Muscle of leg (tissue), 16 donors: ENCODE results near the gene MUCL1. TPM values are rescaled to one million over a fixed set of nuclear protein-coding genes. Genes with fewer than 3 reads are reported as not detected.

Experiments
- DNase-seq: peaks from one replicate; pipeline ENCODE4 v3.0.0; 2013
- H3K27ac ChIP-seq: one replicate; pipeline ENCODE4 v1.5.1; 2013; ENCODE audit warnings: mild to moderate bottlenecking, low read length, control low read depth
- H3K27me3 ChIP-seq: one replicate; pipeline ENCODE4 v1.6.1; 2013; ENCODE audit warnings: low read length; ENCODE audit not compliant: control insufficient read depth, insufficient read depth
- H3K36me3 ChIP-seq: one replicate; pipeline ENCODE4 v1.6.1; 2013; ENCODE audit warnings: low read length; ENCODE audit not compliant: control insufficient read depth, insufficient read depth
- H3K4me1 ChIP-seq: one replicate; pipeline ENCODE4 v1.6.1; 2013; ENCODE audit warnings: low read length; ENCODE audit not compliant: control insufficient read depth, insufficient read depth
- H3K4me3 ChIP-seq: one replicate; pipeline ENCODE4 v1.5.1; 2013; ENCODE audit warnings: low read length, control low read depth
- H3K9me3 ChIP-seq: replicated peaks from 2 replicates; pipeline ENCODE4 v1.6.1; 2013; ENCODE audit warnings: low read depth, low read length; ENCODE audit not compliant: control insufficient read depth
- WGBS: methylation state at CpG from one replicate; pipeline ENCODE4 v1.1.5; 2013; ENCODE audit warnings: missing lambda C conversion rate; ENCODE audit not compliant: insufficient coverage; 5-methylcytosine and 5-hydroxymethylcytosine counted together
- long read RNA-seq, 11 donors: transcript quantifications; one replicate each; lab custom pipeline, GENCODE V29; 2026
- polyA plus RNA-seq, 8 donors: library from polyadenylated mRNA; unstranded; fragments of 120-200 nt; gene quantifications; one replicate each; pipeline versions ENCODE4 v1.2.1 to v1.2.3, GENCODE V29; 2013; ENCODE audit warnings: inconsistent platforms in 1 of 8, low replicate concordance in 1 of 8; ENCODE audit not compliant: insufficient read length in 8 of 8, insufficient read depth in 1 of 8
- total RNA-seq: library from RNA; stranded (reverse); fragments of 120-200 nt; gene quantifications from one replicate; pipeline ENCODE4 v1.2.4, GENCODE V29; 2013

Gene MUCL1, protein sequence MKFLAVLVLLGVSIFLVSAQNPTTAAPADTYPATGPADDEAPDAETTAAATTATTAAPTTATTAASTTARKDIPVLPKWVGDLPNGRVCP
- total RNA-seq (not detected), polyA plus RNA-seq (not detected)
- long read RNA-seq, donor 1, result 0 reads
- long read RNA-seq, donor 2, result 0 reads
- long read RNA-seq, donor 3, result 0 reads
- long read RNA-seq, donor 4, result 0 reads
- long read RNA-seq, donor 5, result 0 reads
- long read RNA-seq, donor 6, result 0 reads
- long read RNA-seq, donor 7, result 0 reads
- long read RNA-seq, donor 8, result 0 reads
- long read RNA-seq, donor 9, result 0 reads
- long read RNA-seq, donor 10, result 0 reads
- long read RNA-seq, donor 11, result 0 reads

DNA sequence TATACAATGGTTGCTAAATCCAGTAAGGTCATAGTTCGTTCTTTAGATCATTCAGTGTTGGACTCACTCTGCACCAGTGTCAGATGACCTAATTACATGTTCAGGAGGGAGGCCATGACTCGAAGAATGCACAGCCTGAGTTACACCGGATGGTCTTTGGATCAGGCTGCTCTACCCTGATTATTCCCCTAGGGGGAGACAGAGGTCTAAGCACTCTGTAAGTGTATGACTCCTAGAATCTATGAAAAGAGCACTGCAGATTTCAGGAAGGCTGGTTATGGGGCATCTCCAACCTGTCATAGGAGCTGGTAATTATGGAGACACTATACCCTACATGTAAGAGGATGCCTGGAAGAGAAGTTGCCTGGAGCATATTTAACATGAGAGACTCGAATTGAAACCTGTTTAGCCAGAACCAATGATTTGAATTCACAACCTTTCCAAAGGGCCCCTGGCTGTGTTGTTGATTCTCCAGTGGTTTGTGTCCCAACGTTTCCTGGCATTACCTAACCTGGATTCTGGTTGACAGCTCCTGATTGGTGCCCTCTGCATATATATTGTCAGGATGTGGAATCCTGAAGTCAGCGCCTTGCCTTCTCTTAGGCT is at the start of gene MUCL1:
Gene MUCL1, plus strand, starts transcription at position 584 of the 606 bp plus-strand sequence. CDS start 67 bp downstream, outside the sequence.
- DNase-seq, result peak; percentile 27
- Histone ChIP-seq H3K9me3 (no peaks in the 10 kb centered on the region), H3K36me3 (no peaks in the 10 kb centered on the region), H3K27ac (no peak within 1 kb of the TSS), H3K4me1 (no peaks in the 10 kb centered on the region), H3K4me3 (no peak within 1 kb of the TSS), H3K27me3 (no peaks in the 10 kb centered on the region)
- 80% methylated on average over 1 of the region's 6 CpGs for WGBS

DNA sequence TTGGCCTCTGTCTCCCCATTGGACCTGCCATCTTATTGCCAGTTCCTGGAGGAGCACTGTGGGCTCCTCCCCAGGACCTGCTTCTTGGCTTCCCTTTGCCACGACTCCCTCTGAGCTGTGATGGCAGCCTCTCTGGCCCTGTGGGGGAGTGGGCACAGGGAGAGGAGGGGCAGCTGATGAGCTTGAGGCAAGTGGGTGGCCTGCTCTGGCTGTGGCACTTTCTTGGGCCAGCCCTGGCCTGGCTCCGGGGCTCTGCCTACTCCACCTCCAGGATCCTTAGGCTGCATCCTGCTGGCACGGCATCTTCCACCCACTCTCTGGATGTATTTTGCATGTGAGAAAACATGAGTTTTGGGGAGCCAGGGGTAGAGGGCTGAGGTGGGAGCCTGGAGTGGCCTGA is 32.6 kb upstream of the MUCL1 start:
- WGBS, result 100% methylated on average over 1 of the region's 3 CpGs
- no peak overlapping the region for H3K27ac ChIP-seq
- H3K36me3 ChIP-seq, result no peaks in the 10 kb centered on the region
- no peak for DNase-seq
- H3K4me3 ChIP-seq, result no peak overlapping the region
- no peaks in the 10 kb centered on the region for H3K4me1 ChIP-seq
- H3K9me3 ChIP-seq, result peaks cover 12% of the 10 kb centered on the region
- H3K27me3 ChIP-seq, result no peaks in the 10 kb centered on the region

DNA sequence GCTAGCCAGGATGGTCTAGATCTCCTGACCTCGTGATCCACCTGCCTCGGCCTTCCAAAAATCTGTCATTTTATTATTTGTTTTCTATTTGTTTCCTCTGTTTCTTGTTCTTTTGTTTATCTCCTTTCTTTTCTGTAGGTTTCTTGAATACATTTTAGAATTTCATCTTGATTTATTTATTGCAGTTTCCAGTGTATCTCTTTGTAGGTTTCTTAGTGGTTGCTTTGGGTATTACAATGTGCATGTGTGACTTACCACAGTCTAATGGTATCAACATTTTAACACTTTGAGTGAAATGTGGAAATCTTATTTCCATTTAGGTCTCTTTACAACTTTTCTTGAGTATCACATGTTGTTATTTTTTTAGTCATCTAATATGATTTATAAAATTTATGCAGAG is 29.9 kb upstream of the MUCL1 start:
- Histone ChIP-seq H3K9me3 (peaks cover 7% of the 10 kb centered on the region), H3K36me3 (no peaks in the 10 kb centered on the region), H3K27me3 (no peaks in the 10 kb centered on the region), H3K4me3 (no peak overlapping the region), H3K27ac (no peak overlapping the region), H3K4me1 (no peaks in the 10 kb centered on the region)
- no peak for DNase-seq
- no CpG with 5 or more reads among the region's 2 CpGs for WGBS

DNA sequence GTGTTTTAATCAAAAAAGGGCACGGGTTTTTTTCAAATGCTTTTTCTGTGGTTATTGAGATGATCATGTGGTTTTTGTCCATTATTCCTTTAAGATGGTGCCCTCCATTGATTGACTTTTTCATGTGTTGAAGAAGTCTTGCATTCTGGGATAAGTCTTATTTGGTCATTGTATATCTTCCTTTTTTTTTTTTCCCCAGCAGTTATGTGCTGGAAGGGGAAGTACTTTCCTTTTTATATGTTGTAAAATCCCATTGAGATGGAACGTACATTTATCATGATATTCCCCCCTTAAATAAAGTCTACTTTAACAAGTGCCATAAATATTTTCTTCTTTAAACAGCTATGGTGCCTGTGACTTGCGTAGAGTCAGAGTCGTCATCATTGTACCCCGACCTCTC is 24.8 kb upstream of the MUCL1 start:
- no peak overlapping the region for H3K27ac ChIP-seq
- 82% methylated on average over 3 of the region's 5 CpGs for WGBS
- no peak overlapping the region for H3K4me3 ChIP-seq
- no peaks in the 10 kb centered on the region for H3K9me3 ChIP-seq
- no peak for DNase-seq
- H3K4me1 ChIP-seq, result no peaks in the 10 kb centered on the region
- no peaks in the 10 kb centered on the region for H3K36me3 ChIP-seq
- H3K27me3 ChIP-seq, result no peaks in the 10 kb centered on the region

DNA sequence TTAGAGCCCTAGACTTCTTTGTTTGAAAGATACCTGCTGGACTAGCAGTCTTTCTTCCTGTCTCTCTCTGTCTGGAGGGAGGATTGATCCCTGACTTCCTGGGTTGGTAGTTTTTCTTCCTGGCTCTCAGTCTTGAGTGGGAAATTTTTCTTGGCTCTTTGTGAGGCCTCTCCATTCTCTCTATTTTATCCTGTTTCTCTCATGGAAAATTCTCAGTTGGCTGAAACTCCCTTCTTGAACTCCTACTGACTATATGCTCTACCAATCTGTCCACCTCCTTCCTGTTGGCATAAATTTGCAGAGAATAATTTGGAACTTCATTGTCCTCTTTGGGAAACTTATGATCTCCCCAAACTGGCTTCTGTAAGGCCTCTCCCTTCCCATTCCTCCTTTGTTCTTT is 24.1 kb upstream of the MUCL1 start:
- no peak for DNase-seq
- no peak overlapping the region for H3K27ac ChIP-seq
- no peaks in the 10 kb centered on the region for H3K9me3 ChIP-seq
- H3K36me3 ChIP-seq, result no peaks in the 10 kb centered on the region
- no peaks in the 10 kb centered on the region for H3K27me3 ChIP-seq
- H3K4me3 ChIP-seq, result no peak overlapping the region
- no peaks in the 10 kb centered on the region for H3K4me1 ChIP-seq

DNA sequence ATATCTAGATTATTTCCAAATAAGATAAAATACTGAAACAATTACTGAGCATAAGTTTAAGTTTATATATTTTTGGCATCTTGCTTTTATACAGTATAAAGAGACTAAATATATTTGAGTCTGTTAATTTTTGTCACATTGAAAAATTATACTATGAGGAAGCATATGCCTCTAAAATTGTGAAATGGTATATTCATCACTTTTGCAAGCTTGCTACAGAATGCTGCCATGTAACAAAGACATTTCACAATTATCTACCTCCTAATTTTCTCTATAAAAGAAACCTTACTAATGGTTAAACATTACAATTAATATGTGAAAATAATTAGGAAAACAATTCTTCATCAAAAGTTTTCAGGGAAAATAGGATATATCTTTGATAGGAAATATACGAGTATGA is 22.7 kb upstream of the MUCL1 start:
- DNase-seq, result no peak
- Histone ChIP-seq H3K27me3 (no peaks in the 10 kb centered on the region), H3K27ac (no peak overlapping the region), H3K36me3 (no peaks in the 10 kb centered on the region), H3K9me3 (no peaks in the 10 kb centered on the region), H3K4me1 (no peaks in the 10 kb centered on the region), H3K4me3 (no peak overlapping the region)
- WGBS, result no CpG with 5 or more reads among the region's 1 CpG

DNA sequence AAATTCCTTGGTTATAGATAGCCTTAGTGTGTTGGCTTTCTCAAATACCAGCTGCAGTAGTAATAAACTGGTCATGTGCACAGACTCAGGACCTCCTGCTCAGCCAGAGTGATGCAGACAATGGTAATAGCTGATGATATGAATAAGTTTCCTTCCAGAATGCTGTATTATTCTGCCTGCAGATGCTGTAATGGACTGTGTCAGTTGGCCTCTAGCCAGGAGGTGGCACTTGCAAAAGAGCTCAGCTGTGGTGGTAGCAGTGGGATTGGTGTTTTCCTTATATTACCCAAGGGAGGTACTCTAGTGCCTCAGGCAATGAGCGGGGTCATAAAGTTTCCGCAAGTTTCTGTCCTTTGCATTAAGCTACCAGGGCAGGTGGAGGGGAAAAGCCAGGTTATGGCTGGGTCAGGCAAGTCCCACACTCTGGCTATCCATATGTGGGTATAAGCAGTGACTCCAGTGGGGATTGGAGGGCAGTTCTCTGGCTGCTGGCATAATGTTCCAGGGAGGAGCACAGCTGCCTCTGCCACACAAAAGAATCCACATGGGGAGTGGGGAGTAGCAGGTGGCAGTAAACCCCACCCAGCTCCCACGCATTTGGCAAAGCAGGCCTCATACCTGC is 14.0 kb upstream of the MUCL1 start:
- DNase-seq, result peak; percentile 7

DNA sequence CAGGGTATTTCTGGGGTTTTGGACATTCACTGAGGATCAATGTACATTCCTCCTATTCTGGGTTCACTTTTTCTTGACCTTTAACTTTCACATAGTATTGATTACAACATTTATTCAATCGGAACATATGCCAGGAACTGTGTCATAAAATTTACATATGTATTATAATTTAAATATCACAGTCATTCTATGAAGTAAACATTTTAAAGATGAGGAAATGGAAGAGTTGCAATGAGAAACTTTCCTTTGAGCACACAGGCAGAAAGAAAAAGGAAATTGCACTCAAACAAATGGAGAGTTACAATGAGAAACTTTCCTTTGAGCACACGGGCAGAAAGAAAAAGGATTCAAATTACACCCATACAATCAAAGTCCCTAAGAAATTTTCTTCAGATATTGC is 3.1 kb downstream of the MUCL1 start:
- no CpG with 5 or more reads among the region's 2 CpGs for whole genome bisulfite sequencing
- Histone ChIP-seq H3K27me3 (no peaks in the 10 kb centered on the region), H3K27ac (no peak overlapping the region)

More for the DNA sequence above, 14.0 kb upstream of the MUCL1 start:
- Histone ChIP-seq H3K27ac (no peak overlapping the region), H3K36me3 (no peaks in the 10 kb centered on the region), H3K9me3 (no peaks in the 10 kb centered on the region), H3K4me1 (peaks cover 6% of the 10 kb centered on the region), H3K4me3 (no peak overlapping the region), H3K27me3 (no peaks in the 10 kb centered on the region)
- 20% methylated on average over 1 of the region's 3 CpGs for WGBS

DNA sequence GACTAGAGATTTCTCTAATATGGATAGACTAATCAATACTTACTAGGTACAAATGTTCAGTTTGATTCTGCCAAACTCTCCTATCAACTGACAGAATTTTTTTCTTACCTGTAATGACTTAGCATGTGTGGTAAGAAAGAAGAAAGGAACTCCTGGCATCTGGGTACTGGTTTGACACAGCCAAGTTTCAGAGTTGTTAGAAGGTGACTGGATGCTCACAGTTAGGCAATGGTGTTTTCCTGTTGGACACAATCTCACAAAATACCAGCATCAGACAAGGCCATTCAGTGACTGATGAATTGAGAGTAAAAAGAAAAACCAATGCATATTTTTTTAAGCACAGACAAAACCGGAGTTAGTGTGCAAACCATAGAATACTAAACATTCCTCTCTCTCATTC is 4.2 kb downstream of the MUCL1 start:
- Histone ChIP-seq H3K36me3 (no peaks in the 10 kb centered on the region), H3K4me3 (no peak overlapping the region), H3K27ac (no peak overlapping the region), H3K9me3 (no peaks in the 10 kb centered on the region), H3K27me3 (no peaks in the 10 kb centered on the region), H3K4me1 (no peaks in the 10 kb centered on the region)
- WGBS, result no CpG with 5 or more reads among the region's 1 CpG
- no peak for DNase-seq

More for the DNA sequence above, 3.1 kb downstream of the MUCL1 start:
- Histone ChIP-seq H3K9me3 (no peaks in the 10 kb centered on the region), H3K36me3 (no peaks in the 10 kb centered on the region), H3K4me3 (no peak overlapping the region), H3K4me1 (no peaks in the 10 kb centered on the region)
- DNase-seq, result no peak

DNA sequence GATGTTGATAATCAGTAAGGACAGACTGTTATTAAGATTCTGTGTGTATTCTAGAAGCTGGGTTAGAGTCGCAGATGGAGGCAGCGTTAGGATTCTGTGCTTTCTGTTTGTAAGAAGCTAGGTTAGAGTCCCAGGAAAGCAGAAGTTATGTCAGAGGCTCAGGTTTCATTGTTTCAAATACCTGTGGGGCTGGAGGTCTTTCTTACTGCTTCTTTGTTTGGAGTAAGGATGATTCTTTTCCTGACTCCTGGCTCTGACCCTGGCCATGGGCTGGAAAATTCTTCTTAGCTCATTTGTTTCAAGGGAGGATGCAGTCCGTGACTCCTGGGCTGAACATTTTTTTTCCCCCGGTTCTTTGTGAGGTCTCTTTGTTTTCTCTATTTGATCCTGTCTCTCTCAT is 5.2 kb downstream of the MUCL1 start:
- 54% methylated on average over 3 of the region's 4 CpGs for WGBS
- no peak for DNase-seq
- H3K27me3 ChIP-seq, result no peaks in the 10 kb centered on the region
- H3K27ac ChIP-seq, result no peak overlapping the region
- H3K36me3 ChIP-seq, result no peaks in the 10 kb centered on the region
- no peaks in the 10 kb centered on the region for H3K4me1 ChIP-seq
- H3K9me3 ChIP-seq, result no peaks in the 10 kb centered on the region
- no peak overlapping the region for H3K4me3 ChIP-seq
